ENCODE data around the gene R3HDM1.

The R3HDM1 gene

DNA sequence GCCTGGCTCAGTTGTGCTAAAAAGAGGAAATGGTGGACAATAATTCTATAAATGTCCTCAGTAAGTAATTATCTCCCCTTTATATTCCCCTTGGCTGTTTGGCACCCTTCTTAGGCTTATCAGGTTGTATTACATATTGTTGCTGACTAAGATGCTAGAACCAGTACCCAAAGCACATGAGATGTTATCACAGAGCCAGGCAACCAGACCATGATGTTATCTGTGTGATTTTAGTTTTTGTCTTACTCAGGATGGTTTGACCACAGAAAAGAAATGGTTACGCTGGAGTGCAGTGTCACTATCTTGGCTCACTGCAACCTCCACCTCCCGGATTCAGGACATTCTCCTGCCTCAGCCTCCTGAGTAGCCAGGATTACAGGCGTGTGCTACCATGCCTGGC is 15.2 kb downstream of the R3HDM1 start:
- DNase-seq (ENCODE audit: low spot score) = no peak
- Histone ChIP-seq H3K4me3 (no peak overlapping the region), H3K27ac (no peak overlapping the region)
- TF ChIP-seq, protein P1, sequence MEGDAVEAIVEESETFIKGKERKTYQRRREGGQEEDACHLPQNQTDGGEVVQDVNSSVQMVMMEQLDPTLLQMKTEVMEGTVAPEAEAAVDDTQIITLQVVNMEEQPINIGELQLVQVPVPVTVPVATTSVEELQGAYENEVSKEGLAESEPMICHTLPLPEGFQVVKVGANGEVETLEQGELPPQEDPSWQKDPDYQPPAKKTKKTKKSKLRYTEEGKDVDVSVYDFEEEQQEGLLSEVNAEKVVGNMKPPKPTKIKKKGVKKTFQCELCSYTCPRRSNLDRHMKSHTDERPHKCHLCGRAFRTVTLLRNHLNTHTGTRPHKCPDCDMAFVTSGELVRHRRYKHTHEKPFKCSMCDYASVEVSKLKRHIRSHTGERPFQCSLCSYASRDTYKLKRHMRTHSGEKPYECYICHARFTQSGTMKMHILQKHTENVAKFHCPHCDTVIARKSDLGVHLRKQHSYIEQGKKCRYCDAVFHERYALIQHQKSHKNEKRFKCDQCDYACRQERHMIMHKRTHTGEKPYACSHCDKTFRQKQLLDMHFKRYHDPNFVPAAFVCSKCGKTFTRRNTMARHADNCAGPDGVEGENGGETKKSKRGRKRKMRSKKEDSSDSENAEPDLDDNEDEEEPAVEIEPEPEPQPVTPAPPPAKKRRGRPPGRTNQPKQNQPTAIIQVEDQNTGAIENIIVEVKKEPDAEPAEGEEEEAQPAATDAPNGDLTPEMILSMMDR (IDR thresholded peaks at IDR 0.05) = no peak

DNA sequence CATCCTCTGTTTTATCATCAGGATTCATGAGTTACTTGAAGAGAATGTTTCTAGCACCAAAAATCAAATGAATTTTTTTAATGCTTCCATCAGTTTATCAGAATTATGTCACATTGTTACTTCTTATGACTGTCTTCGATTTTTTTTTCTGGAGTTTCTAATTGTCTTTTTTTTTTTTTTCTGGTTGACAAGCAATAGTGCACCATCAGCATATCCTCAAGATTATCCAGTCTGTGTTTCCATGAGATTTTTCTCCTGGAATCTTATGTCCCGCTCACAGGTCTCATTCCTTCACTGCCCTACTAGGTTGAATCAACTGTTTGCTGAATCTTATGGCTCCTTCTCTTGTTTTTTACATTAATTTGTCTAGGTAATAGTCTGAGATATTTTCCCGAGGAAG is 16.0 kb downstream of the R3HDM1 start:
- H3K4me3 ChIP-seq = no peak overlapping the region
- no peak overlapping the region for H3K27ac ChIP-seq
- TF ChIP-seq, protein P1 (IDR thresholded peaks at IDR 0.05) = no peak
- no peak for DNase-seq (ENCODE audit: low spot score)

DNA sequence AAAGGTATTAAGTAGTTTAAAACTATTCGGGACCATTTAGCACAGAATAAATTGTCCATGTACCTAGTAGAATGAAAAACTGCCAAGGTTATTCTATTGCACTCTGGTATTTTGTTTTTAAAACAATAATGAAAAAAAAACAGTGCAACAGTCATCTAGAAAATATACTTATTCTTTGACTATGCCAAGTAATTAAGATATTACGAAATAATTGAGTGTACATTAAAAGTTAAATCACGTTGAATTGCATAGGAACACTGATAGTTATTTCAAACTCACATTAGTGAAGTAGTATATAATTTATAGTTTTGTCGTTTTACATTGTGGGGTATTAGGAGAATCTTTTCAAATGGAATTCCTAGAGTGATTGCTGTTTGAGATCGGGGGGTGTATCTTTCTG is 20.1 kb downstream of the R3HDM1 start:
- DNase-seq (ENCODE audit: low spot score) = no peak

DNA sequence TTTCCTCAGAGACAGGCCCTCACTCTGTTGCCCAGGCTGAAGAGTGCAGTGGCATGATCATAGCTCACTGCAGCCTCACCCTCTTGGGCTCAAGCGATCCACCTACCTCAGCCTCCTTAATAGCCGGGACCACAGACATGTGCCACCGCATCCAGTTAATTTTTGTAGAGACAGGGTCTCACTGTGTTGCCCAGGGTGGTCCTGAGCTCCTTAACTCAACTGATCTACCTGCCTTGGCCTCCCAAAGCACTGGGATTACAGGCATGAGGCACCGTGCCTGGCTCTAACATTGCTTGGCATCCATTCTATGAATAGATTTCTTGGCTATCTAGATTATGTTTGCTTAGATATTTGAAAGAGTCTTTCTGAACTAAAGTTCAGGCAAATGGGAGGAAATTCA is 21.6 kb downstream of the R3HDM1 start:
- TF ChIP-seq, protein P1 (IDR thresholded peaks at IDR 0.05) = no peak
- H3K4me3 ChIP-seq = no peak overlapping the region
- DNase-seq (ENCODE audit: low spot score) = no peak
- no peak overlapping the region for H3K27ac ChIP-seq

More for the DNA sequence above, 20.1 kb downstream of the R3HDM1 start:
- Histone ChIP-seq H3K27ac (no peak overlapping the region), H3K4me3 (no peak overlapping the region)
- TF ChIP-seq, protein P1 (IDR thresholded peaks at IDR 0.05) = no peak

DNA sequence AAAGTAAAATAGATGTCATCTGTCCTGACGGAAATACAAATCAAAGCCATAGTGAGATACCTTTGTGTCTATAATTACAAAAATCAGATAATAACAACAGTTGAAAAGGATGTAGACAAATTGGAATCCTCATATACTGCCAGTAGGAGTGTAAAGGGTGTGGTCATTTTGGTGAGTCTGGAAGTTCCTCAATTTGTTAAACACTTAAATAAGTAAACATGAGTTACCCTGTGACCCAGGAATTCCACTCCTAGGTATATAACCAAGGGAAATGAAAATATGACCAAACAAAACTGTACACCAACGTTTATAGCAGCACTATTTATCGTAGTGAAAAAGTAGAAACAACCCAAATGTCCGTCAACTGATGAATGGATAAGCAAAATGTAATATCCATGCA is 24.0 kb downstream of the R3HDM1 start:
- no peak overlapping the region for H3K4me3 ChIP-seq
- no peak overlapping the region for H3K27ac ChIP-seq
- TF ChIP-seq, protein P1 (IDR thresholded peaks at IDR 0.05) = no peak
- DNase-seq (ENCODE audit: low spot score) = no peak

DNA sequence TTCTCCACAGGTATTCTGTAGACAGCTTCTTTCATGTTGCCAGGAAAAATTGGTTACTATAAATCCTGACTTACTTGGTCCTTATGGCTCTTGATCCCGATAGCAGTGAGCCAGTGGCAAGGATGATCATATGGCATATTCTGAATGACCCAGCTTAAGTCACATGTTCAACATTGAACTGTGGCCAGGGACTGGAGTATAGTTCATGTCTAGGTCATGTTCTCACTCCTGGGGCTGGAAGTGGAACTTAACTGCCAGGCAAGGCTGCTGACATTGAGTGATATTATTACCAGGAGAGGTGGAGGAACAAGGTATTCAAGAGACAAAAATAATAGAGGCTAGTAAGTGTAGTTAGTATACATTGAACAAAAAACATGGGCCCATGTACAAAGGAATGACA is 26.2 kb downstream of the R3HDM1 start:
- no peak for DNase-seq (ENCODE audit: low spot score)
- H3K27ac ChIP-seq = no peak overlapping the region
- TF ChIP-seq, protein P1 (IDR thresholded peaks at IDR 0.05) = no peak
- no peak overlapping the region for H3K4me3 ChIP-seq

DNA sequence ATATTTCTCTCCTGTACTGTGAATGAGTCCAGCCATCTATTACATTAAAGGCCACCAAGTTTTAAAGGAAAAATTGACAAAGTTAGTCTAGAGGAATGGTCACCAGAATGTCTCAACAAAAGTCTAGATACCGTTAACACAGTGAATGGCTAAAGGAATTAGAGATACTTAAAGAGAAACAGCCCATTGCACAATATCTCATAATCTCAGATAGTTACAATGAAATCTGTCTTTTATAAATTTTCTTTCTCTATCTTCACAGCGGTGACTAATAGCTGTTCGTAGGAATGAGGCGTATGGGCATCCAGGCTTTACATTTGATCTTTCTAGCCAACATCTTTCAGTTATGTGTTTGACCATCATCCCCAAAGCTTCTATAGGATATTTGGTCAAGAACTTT is 30.6 kb downstream of the R3HDM1 start:
- TF ChIP-seq, protein P1 (IDR thresholded peaks at IDR 0.05) = no peak
- H3K27ac ChIP-seq = no peak overlapping the region
- H3K4me3 ChIP-seq = no peak overlapping the region
- DNase-seq (ENCODE audit: low spot score) = no peak
